Measurements from ENCODE around the gene OGDH.
A peak's percentile ranks its signal among the peaks of the same experiment; 100 is the strongest.

The OGDH gene

DNA sequence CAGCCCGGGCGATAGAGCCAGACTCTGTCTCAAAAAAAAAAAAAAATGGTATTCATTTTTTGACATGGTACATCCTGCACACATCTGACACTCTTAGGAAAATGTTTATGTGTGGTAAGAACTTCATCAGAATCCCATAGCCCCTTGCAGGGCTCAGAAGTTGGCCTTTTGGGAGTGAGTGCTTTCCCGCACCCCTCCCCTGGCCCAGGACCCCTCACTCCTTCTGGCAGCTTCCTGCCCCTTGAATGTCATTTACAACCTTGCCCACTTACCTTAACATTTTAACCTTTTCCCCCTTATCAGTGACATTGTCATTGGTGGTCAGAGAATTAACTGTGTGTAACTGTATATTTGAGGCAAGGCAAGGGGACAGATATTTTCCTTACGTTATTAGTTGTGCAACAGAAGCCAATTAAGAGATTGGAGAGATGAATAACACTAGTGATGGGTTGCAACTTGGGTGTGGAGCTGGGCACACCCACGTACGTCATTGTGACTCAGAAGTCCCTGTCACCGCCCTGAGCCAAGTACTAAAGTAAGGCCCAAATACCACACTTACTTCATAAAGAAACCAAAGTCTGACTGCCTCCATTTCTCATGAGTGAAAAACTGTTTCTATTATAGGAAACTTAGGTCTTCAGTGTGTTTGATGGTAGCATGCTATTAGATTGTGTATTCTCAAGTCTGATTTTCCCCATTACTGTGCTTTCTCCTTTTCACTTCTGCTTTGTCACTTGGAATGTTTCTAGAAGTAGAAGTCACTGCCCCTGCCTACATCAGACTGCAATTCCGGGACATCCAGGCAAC is 31.6 kb downstream of the OGDH start:
- DNase-seq (ENCODE audit: low read depth in 2 of 2): peak; percentile 69 to 75

GRCh38 chr7:44638611-44639557 is 32.5 kb downstream of the OGDH start:
- DNase-seq (ENCODE audit: low read depth in 2 of 2): peak; percentile 66 to 81

DNA sequence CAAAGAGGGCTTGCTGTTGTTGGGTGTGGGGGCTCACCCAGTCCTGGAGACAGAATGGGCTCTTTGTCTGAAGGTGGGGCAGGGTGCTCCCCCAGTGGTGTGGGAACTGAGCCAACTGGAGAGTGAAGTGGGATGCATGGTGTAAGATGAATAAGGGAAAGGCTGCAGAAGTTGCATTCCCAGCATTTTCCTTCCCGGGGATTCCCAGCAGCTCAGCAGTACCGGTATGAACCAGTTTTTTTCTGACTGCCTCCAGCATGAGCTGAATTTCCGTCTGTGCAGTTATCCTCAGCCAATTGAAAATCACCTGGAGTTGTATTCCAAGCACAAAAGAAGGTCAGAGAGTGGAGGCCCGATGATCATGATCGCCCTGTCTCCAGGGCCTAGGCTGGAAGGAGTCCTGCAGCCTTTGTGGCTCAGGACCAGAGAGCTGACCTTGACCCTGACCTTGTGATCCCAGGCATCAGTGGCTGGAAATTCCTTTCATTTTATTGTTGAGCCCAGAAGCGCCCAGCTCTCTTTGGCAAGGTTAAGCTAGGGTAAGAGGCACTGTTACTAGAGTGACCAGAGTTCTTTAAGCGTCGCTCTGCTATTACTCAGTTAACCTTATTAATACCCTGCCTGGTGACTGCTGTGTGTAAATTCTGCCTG is 33.4 kb downstream of the OGDH start:
- no peak for DNase-seq (ENCODE audit: low read depth in 2 of 2)

GRCh38 chr7:44643206-44643605 is 36.8 kb downstream of the OGDH start:
- no peak for DNase-seq (ENCODE audit: low read depth in 2 of 2)

GRCh38 chr7:44645254-44645653 is 38.8 kb downstream of the OGDH start:
- no peak for DNase-seq (ENCODE audit: low read depth in 2 of 2)

- DNase-seq (ENCODE audit: low read depth in 2 of 2): no peak
Measured at GRCh38 chr7:44645696-44646095, 39.3 kb downstream of the OGDH start.

DNA sequence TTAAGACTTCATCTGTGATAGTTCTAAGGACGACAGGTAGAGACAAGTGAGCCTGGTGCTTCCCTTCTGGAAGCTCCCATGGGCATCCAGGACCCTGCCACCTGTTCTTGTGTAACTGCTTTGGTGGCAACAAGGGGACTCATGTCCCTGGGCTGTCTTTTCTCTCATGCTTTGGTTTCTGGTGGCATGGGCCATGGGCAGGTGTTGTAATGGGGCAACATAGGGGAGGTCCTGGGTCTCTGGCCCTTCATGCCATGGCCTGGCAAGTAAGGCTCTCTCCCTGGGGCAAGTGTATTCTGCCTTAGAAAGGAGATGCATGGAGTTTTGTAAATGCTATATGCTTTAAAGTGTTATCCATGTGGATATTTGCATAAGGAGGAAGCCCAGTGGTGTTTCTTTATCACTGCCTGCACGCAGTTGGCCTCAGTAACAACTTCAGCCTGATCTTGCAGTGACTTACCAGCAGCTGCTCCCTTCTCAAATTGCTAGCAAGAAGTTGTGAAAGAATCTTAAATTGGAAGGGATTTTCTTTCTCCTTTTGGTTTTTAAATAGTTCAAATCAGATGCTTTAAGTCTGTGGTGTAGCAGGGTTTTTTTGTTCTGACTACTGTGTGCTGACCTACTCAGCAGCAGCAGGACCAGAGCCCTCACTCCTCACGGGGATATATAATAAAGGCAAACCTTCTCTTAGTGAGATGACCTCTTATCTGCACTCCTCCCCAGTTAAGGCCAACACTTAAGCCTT is 39.9 kb downstream of the OGDH start:
- no peak for DNase-seq (ENCODE audit: low read depth in 2 of 2)

- no peak for DNase-seq (ENCODE audit: low read depth in 2 of 2)
Measured at GRCh38 chr7:44646921-44647636, 40.7 kb downstream of the OGDH start.

DNA sequence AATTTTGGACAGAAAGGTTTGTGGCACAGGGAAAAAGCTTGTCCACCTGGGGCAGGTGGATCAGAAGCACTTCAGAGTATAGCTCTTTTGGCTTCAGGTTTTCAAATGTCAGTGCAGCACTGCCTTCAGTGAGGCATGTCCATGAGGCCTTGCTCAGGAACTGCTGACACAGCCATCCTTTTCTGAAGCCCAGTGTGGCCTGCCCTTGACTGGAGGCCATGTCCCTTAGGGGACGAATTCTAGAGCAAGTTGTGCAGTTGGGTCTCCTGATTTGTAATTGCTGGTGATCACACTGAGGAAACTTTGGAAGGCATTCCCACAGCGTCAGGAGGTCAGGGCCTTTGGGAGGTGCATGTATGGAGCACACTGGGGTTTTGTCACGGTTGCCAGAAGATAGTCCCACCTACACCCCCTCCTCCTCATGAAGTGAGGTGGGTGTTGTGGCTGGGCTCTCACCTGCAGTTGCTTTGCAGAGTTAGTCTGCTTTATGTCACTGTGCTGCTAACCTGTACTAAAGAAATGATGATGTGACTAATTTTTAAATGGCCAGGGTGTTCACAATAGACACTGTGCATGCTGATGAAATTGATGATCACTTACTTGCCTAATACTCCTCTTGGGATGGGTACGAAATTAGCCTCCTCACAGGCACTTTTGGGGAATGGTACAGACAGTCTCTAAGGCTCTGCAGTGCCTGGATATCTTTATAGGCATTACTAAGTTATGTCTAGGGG is 41.7 kb downstream of the OGDH start:
- DNase-seq (ENCODE audit: low read depth in 2 of 2): no peak

GRCh38 chr7:44650242-44650641 is 43.8 kb downstream of the OGDH start:
- no peak for DNase-seq (ENCODE audit: low read depth in 2 of 2)

DNA sequence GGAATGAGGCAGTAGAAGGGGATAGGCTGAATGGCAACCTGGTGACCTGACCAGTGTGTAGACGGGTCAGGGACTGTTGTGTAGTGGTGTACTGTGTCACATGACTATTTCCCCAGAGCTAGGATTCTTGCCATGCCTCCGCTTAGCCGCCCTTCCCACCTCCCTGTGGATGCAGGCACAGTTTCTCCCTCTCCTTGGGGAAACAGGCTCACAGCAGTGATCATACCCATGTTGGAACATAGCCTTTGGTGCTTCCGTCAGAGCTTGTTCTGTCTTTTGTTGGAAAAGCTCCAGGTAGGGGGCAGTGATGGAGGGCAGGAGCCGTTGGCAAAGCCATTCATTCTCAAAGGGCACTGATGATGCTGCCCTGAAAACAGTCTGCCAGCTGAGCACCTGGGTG is 44.3 kb downstream of the OGDH start:
- DNase-seq (ENCODE audit: low read depth in 2 of 2): no peak

DNA sequence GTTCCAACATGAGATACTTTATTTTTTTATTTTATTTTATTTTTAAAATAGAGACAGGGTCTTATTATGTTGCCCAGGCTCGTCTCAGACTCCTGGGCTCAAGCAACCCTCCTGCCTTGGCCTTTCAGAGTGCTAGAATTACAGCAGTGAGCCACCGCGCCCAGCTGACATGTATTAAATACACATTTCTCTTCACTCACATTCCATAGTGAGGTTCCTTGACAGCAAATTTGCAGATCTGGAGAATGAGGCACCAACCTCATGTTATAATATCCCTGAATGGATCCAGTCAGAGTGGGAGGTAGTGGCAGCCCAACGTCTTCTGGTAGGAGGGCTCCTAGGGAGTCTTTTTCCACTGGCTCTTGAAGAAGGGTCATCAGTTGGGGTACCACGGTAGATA is 46.1 kb downstream of the OGDH start:
- DNase-seq (ENCODE audit: low read depth in 2 of 2): no peak

DNA sequence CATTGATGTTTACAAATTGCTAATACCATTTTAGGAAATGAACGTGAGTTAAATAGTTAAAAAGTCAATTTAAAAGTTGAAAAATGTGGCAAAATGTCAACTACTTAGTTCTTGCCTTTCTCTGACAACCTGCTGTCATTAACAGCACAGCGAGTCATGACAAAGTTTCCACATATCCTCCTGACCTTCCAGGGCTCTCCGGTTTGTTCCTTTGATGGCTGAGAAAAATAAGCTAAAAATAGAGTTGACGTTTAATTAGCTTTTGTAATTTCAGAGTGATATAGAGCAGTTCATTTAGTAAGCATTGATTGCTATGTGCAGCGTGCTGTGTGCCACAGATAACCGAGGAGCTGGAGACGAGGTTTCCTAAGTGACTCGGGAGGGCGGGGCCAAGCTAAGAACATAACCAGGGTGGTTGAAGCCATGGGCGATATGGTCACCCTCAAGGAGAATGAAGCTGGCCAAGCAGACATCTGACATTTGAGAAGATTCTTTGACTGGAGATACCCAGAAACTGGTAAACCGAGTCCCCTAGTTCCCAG is 47.9 kb downstream of the OGDH start:
- no peak for DNase-seq (ENCODE audit: low read depth in 2 of 2)

DNA sequence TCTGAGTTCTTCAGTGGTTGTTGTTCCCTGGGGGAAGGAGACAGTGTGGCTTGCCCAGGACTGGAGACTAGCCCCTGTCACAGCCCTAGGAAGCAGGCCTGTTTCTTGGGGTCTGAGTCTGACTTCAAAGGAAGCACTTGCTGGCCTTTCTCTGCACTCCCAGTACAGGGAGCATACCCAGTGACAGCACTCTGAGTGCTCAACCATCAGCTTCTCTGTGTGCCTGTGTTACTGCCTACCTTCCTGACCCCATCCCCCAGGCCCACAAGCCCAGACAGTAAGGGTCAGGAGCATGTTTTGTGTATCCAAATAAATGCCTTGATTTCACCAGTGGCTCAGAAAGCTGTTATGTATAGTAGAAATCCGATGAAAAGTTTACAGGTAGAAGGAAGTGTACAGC is 48.9 kb downstream of the OGDH start:
- DNase-seq (ENCODE audit: low read depth in 2 of 2): no peak

GRCh38 chr7:44658979-44659378 is 52.6 kb downstream of the OGDH start:
- DNase-seq (ENCODE audit: low read depth in 2 of 2): no peak

- no peak for DNase-seq (ENCODE audit: low read depth in 2 of 2)
Measured at GRCh38 chr7:44661233-44661632, 54.8 kb downstream of the OGDH start.

DNA sequence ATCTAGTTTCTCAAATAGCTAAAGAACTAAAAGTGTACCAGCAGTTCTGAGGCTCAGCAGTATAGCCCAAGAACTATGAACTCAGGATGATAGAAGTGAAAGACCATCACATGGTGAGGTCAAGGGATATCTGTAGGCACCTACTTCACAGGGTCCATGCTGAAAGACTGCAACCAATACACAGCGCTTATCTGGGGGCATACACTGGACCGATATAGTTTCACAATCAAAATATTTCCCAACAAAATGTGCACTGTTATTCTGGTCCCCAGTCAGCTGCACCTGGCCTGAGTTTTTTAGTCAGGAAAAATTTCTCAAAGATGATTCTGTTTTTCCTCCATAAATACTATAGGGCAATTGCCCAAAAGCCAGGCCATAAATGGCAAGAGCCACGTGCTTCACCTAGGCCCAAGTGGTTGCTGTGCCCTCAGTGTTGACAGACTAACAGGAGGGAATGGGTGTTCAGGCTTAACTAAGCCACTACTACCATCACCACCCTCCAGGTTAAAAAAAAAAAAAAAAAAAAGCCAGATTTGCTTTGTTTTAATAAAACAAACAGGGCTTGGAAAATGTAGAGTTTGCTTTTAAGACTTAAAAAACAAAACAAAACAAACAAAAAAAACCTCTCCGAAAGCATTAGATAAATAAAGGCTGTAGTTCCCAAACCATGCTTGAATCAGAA is 58.5 kb downstream of the OGDH start:
- no peak for DNase-seq (ENCODE audit: low read depth in 2 of 2)

DNA sequence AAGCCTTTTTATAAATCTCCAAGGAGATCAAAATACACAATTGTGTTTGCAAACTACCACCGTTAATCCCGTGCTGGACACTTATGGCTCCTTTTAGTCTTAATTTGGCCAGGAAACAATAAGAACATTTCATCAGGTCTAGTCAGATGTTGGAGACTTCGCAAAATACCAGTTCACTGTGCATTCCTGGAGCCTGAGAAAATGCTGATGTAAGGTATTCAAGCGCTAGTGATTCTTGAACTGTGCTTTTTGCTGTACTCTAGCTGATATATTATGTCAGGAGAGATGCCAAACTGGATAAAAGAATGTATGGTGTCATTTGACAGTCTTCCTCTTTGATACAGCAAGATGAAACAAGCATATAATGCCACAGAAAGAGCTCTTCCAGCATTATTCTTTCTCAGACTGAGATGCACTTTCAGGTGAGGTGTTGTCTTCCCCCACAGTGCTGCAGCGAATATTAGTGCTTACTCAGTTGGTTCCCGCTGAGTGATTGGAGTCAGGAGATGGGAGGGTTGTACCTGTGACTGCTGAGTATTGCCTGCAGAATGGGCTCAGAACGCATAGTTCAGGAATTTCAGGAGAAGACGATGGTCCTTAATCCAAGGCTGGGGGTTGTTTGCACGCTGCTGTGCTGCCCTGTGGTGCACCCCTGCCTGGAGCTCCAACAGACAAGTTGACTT is 59.2 kb downstream of the OGDH start:
- DNase-seq (ENCODE audit: low read depth in 2 of 2): no peak

DNA sequence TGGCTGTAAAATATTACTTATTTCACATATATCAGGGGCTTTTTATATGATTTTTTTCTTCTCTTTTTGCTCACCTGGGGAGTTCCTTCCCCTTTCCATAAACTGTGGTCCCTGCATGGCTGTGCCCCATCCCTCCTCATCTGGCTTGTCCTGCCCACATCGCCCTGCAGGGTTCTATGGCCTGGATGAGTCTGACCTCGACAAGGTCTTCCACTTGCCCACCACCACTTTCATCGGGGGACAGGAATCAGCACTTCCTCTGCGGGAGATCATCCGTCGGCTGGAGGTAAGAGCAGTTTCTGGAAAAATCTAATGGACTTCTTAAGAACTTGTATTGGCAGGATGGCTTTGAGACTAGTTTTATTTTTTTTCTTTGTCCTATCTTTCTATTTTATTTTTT is 60.1 kb downstream of the OGDH start:
- DNase-seq (ENCODE audit: low read depth in 2 of 2): no peak
